ENCODE results near the gene THAP12. TPM values are rescaled to one million over a fixed set of nuclear protein-coding genes. Genes with fewer than 3 reads are reported as not detected.

The THAP12 gene
- total and polyA plus RNA-seq, 10 of the 15 experiments (the other 5 are each of a cell fraction or from before 2014, with no cell fraction given), result 12.6 to 45.6 (median 22.3) TPM

- no peak overlapping the region for H3K9ac ChIP-seq (ENCODE audit: control insufficient read depth, insufficient read depth, low read length)
- CTCF ChIA-PET, result interaction anchor here (0.6 to 5.5 kb wide), 27 partner anchors 9 to 613 kb away, joined by 3 to 131 read pairs (median 3); partner anchors contain the start of gene WNT11
- no peak overlapping the region for H3K4me3 ChIP-seq
- H3K9me3 ChIP-seq (replicated peaks; ENCODE audit: control insufficient read depth, insufficient read depth, low read length), result no peaks in the 10 kb centered on the region
- no peaks in the 10 kb centered on the region for H3K79me2 ChIP-seq (ENCODE audit: control insufficient read depth, insufficient read depth, low read length)
- H4K20me1 ChIP-seq (ENCODE audit: control insufficient read depth, insufficient read depth), result no peaks in the 10 kb centered on the region
- BruUV-seq (replicated peaks), result no TSS peak
- H3K27me3 ChIP-seq (replicated peaks in 1 of 2; ENCODE audit: control insufficient read depth in 2 of 2, insufficient read depth in 2 of 2, low read length in 1 of 2), result peaks cover 16 to 27% of the 10 kb centered on the region in 2 experiments
- RAD21 ChIA-PET (ENCODE audit: unreplicated experiment), result interaction anchor here (0.6 to 8.9 kb wide), 9 partner anchors 9 to 422 kb away, joined by 3 to 147 read pairs (median 4); partner anchors contain the start of gene WNT11
- H2AFZ ChIP-seq (ENCODE audit: control insufficient read depth, low read depth, low read length), result no peak overlapping the region
- no peak overlapping the region for H3K27ac ChIP-seq (ENCODE audit: control insufficient read depth, insufficient read depth)
- in situ Hi-C loops (cut with MboI) (loop anchor here (5.0 kb wide), 2 partner anchors 117 to 417 kb away; no protein-coding TSS in a partner anchor), intact Hi-C loops (cut with micrococcal nuclease; ENCODE audit: unreplicated experiment) (loop anchor here (1.0 to 5.0 kb wide), 3 partner anchors 112 to 516 kb away; no protein-coding TSS in a partner anchor)
- ATAC-seq, result peak; percentile 99
- SMC1A ChIA-PET (ENCODE audit: uncharacterized antibody, unreplicated experiment), result interaction anchor here (0.7 to 4.7 kb wide), 2 partner anchors 110 to 422 kb away, joined by 3 to 61 read pairs; partner anchors contain the start of gene WNT11
- POLR2A ChIA-PET, result no interaction called here
- H3K36me3 ChIP-seq (ENCODE audit: control insufficient read depth in 2 of 2, insufficient read depth in 2 of 2, low read length in 1 of 2), result no peaks in the 10 kb centered on the region
- 2% methylated on average over 7 of the region's 7 CpGs for WGBS (ENCODE audit: insufficient coverage, insufficient replicate concordance, low lambda C conversion rate, missing lambda C conversion rate)
- no peaks in the 10 kb centered on the region for H3K4me1 ChIP-seq (ENCODE audit: control insufficient read depth, insufficient read depth, low read length)
- DNase-seq (ENCODE audit: low read depth, low spot score), result peak; percentile 30
- no peak overlapping the region for H3K4me2 ChIP-seq (ENCODE audit: control insufficient read depth, insufficient read depth)
- peak; percentile 74 for FAIRE-seq
- TF ChIP-seq ATF7 (IDR thresholded peaks at IDR 0.05; ENCODE audit: low read depth) (no peak), MTA2 (IDR thresholded peaks at IDR 0.05; ENCODE audit: low read depth) (no peak), PAX5 (IDR thresholded peaks at IDR 0.05; ENCODE audit: borderline replicate concordance, low read depth, low read length) (no peak), ATF3 (IDR thresholded peaks at IDR 0.05; ENCODE audit: borderline replicate concordance, extremely low read depth, low read depth, low read length) (no peak), IKZF1 (conservative IDR thresholded peaks at IDR 0.05) (no peak), NR2F1 (conservative IDR thresholded peaks at IDR 0.05) (peak; percentile 40; the same call in 1 of the 2 replicates), ZNF384 (IDR thresholded peaks at IDR 0.05; ENCODE audit: borderline replicate concordance, low read depth, low read length) (no peak), FOXM1 (IDR thresholded peaks at IDR 0.05; ENCODE audit: low read depth, low read length) (no peak), EGR1 (IDR thresholded peaks at IDR 0.05; ENCODE audit: borderline replicate concordance in 1 of 2, low read depth in 2 of 2, low read length in 2 of 2) (no peak), RAD21 (IDR thresholded peaks at IDR 0.05; ENCODE audit: insufficient read depth, low read depth, low read length) (peak; percentile 95), NR2C2 (IDR thresholded peaks at IDR 0.05; ENCODE audit: borderline replicate concordance, control insufficient read depth, insufficient read length, low read depth) (no peak), NFYA (IDR thresholded peaks at IDR 0.05; ENCODE audit: borderline replicate concordance, low read depth, low read length) (no peak), EP300 (IDR thresholded peaks at IDR 0.05; ENCODE audit: borderline replicate concordance in 1 of 2, control insufficient read depth in 1 of 2, low read depth in 2 of 2, low read length in 2 of 2) (no peak), TCF12 (IDR thresholded peaks at IDR 0.05; ENCODE audit: low read depth, low read length) (no peak), RB1 (IDR thresholded peaks at IDR 0.05; ENCODE audit: borderline replicate concordance) (peak; percentile 34; the same call in 1 of the 2 replicates), WRNIP1 (IDR thresholded peaks at IDR 0.05; ENCODE audit: borderline replicate concordance, low read depth, low read length) (0 out of 2 replicates have a peak, but pooled peaks have one; percentile 89), SMARCA5 (IDR thresholded peaks at IDR 0.05) (0 out of 2 replicates have a peak, but pooled peaks have one; percentile 41), EZH2 (IDR thresholded peaks at IDR 0.05; ENCODE audit: borderline replicate concordance, control insufficient read depth, low read depth, low read length) (no peak)
- TF ChIP-seq, protein P1, sequence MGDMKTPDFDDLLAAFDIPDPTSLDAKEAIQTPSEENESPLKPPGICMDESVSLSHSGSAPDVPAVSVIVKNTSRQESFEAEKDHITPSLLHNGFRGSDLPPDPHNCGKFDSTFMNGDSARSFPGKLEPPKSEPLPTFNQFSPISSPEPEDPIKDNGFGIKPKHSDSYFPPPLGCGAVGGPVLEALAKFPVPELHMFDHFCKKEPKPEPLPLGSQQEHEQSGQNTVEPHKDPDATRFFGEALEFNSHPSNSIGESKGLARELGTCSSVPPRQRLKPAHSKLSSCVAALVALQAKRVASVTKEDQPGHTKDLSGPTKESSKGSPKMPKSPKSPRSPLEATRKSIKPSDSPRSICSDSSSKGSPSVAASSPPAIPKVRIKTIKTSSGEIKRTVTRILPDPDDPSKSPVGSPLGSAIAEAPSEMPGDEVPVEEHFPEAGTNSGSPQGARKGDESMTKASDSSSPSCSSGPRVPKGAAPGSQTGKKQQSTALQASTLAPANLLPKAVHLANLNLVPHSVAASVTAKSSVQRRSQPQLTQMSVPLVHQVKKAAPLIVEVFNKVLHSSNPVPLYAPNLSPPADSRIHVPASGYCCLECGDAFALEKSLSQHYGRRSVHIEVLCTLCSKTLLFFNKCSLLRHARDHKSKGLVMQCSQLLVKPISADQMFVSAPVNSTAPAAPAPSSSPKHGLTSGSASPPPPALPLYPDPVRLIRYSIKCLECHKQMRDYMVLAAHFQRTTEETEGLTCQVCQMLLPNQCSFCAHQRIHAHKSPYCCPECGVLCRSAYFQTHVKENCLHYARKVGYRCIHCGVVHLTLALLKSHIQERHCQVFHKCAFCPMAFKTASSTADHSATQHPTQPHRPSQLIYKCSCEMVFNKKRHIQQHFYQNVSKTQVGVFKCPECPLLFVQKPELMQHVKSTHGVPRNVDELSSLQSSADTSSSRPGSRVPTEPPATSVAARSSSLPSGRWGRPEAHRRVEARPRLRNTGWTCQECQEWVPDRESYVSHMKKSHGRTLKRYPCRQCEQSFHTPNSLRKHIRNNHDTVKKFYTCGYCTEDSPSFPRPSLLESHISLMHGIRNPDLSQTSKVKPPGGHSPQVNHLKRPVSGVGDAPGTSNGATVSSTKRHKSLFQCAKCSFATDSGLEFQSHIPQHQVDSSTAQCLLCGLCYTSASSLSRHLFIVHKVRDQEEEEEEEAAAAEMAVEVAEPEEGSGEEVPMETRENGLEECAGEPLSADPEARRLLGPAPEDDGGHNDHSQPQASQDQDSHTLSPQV (IDR thresholded peaks at IDR 0.05), result 0 out of 2 replicates have a peak, but pooled peaks have one; percentile 68
Measured at GRCh38 chr11:76318744-76319384, 62.1 kb downstream of the THAP12 start.

Measured in GM12878 (cell line).